ENCODE data around the gene FSTL5.

FSTL5 gene

DNA sequence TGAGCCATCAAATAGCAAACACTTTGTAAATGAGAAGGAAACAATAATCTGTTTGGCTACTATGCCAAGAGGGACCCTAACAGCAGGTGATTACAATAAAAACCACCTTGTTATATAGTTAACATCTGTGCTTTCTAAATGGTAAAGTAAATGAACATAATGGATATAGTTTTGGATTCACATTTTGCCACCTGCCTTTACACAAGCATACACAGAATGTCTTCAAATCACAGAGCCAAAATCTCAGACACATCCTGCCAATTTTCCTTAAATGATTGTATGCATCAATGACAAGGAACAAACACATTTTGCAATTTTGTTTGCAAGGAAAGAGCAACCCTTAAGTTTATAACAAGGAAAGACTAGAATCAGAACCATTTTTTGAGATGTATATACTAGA lies 334.2 kb downstream of the FSTL5 start:
- TF ChIP-seq TEAD4 (IDR thresholded peaks at IDR 0.05) (no peak), TAF1 (IDR thresholded peaks at IDR 0.05; ENCODE audit: low read depth) (no peak), EGR1 (IDR thresholded peaks at IDR 0.05) (no peak), MAX (IDR thresholded peaks at IDR 0.05) (no peak), EP300 (IDR thresholded peaks at IDR 0.05; ENCODE audit: borderline replicate concordance) (no peak), TCF12 (IDR thresholded peaks at IDR 0.05; ENCODE audit: low read depth) (no peak), ZBTB7A (IDR thresholded peaks at IDR 0.05; ENCODE audit: low read depth) (no peak), RAD21 (IDR thresholded peaks at IDR 0.05; ENCODE audit: low read depth) (no peak), NFIC (IDR thresholded peaks at IDR 0.05) (no peak), CEBPB (IDR thresholded peaks at IDR 0.05) (no peak), FOXM1 (IDR thresholded peaks at IDR 0.05; ENCODE audit: borderline replicate concordance, low read depth) (no peak), REST (IDR thresholded peaks at IDR 0.05; ENCODE audit: low read depth) (no peak), YY1 (IDR thresholded peaks at IDR 0.05; ENCODE audit: low read depth) (no peak), CREB1 (IDR thresholded peaks at IDR 0.05; ENCODE audit: low read depth) (no peak)
- TF ChIP-seq, protein P1, sequence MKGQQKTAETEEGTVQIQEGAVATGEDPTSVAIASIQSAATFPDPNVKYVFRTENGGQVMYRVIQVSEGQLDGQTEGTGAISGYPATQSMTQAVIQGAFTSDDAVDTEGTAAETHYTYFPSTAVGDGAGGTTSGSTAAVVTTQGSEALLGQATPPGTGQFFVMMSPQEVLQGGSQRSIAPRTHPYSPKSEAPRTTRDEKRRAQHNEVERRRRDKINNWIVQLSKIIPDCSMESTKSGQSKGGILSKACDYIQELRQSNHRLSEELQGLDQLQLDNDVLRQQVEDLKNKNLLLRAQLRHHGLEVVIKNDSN (IDR thresholded peaks at IDR 0.05), result no peak

GRCh38 chr4:161828061-161828460 lies 335.7 kb downstream of the FSTL5 start:
- TF ChIP-seq MAX (IDR thresholded peaks at IDR 0.05) (no peak), RAD21 (IDR thresholded peaks at IDR 0.05; ENCODE audit: low read depth) (no peak), TAF1 (IDR thresholded peaks at IDR 0.05; ENCODE audit: low read depth) (no peak), EGR1 (IDR thresholded peaks at IDR 0.05) (no peak), ZBTB7A (IDR thresholded peaks at IDR 0.05; ENCODE audit: low read depth) (no peak), NFIC (IDR thresholded peaks at IDR 0.05) (no peak), REST (IDR thresholded peaks at IDR 0.05; ENCODE audit: low read depth) (no peak), FOXM1 (IDR thresholded peaks at IDR 0.05; ENCODE audit: borderline replicate concordance, low read depth) (no peak), TCF12 (IDR thresholded peaks at IDR 0.05; ENCODE audit: low read depth) (no peak)
- TF ChIP-seq, protein P1 (IDR thresholded peaks at IDR 0.05), result no peak

DNA sequence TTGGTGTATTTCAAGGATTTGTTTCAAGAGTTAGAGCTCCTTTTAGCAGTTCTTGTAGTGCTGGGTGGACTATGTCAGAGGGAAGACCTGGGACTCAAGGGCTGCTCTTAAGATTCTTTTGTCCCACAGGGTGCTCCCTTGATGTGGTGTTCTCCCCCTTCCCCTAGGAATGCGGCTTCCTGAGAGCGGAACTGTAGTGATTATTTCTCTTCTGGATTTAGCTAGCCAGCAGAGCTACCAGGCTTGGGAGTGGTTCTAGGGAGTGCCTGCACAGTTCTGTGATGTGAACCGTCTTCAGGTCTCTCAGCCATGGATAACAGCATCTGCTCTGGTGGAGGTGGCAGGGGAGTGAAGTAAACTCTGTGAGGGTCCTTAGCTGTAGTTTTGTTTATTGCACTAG lies 336.8 kb downstream of the FSTL5 start:
- TF ChIP-seq CEBPB (IDR thresholded peaks at IDR 0.05) (no peak), TCF12 (IDR thresholded peaks at IDR 0.05; ENCODE audit: low read depth) (no peak), ZBTB7A (IDR thresholded peaks at IDR 0.05; ENCODE audit: low read depth) (no peak), RAD21 (IDR thresholded peaks at IDR 0.05; ENCODE audit: low read depth) (no peak), CREB1 (IDR thresholded peaks at IDR 0.05; ENCODE audit: low read depth) (no peak), MAX (IDR thresholded peaks at IDR 0.05) (no peak), REST (IDR thresholded peaks at IDR 0.05; ENCODE audit: low read depth) (no peak), FOXM1 (IDR thresholded peaks at IDR 0.05; ENCODE audit: borderline replicate concordance, low read depth) (no peak), EP300 (IDR thresholded peaks at IDR 0.05; ENCODE audit: borderline replicate concordance) (no peak), YY1 (IDR thresholded peaks at IDR 0.05; ENCODE audit: low read depth) (no peak), NFIC (IDR thresholded peaks at IDR 0.05) (no peak), EGR1 (IDR thresholded peaks at IDR 0.05) (no peak), TAF1 (IDR thresholded peaks at IDR 0.05; ENCODE audit: low read depth) (no peak), TEAD4 (IDR thresholded peaks at IDR 0.05) (no peak)
- TF ChIP-seq, protein P1 (IDR thresholded peaks at IDR 0.05), result no peak

GRCh38 chr4:161823450-161823849 lies 340.4 kb downstream of the FSTL5 start:
- no peak for TF ChIP-seq FOXM1 (IDR thresholded peaks at IDR 0.05; ENCODE audit: borderline replicate concordance, low read depth)
- no peak for TF ChIP-seq RAD21 (IDR thresholded peaks at IDR 0.05; ENCODE audit: low read depth)
- TF ChIP-seq TCF12 (IDR thresholded peaks at IDR 0.05; ENCODE audit: low read depth), result no peak
- TF ChIP-seq, protein P1 (IDR thresholded peaks at IDR 0.05), result no peak
- no peak for TF ChIP-seq TAF1 (IDR thresholded peaks at IDR 0.05; ENCODE audit: low read depth)
- TF ChIP-seq MAX (IDR thresholded peaks at IDR 0.05), result no peak
- no peak for TF ChIP-seq ZBTB7A (IDR thresholded peaks at IDR 0.05; ENCODE audit: low read depth)

All from Ishikawa (cell line).